K562 (cell line): ENCODE measurements around the gene RPL27A. TPM values are rescaled to one million over a fixed set of nuclear protein-coding genes. Genes with fewer than 3 reads are reported as not detected.

Experiments
- ATAC-seq: fragments of 200-7000 bp; cut with Tn5 transposase; 3 replicates; pipeline ENCODE4 v1.9.1; 2020; ENCODE audit warnings: moderate library complexity
- BruUV-seq: library from RNA; stranded (reverse); fragments of 400-500 nt; replicated peaks from 2 replicates; lab custom pipeline; 2021; lab: Mats Ljungman, UMichigan
- CTCF ChIA-PET: fragments of 300-600 bp; formaldehyde crosslinking; extraction: SDS; loops from one replicate; lab custom pipeline; 2021; ENCODE audit warnings: low intra/inter-chr PET ratio; lab: Yijun Ruan, JAX
- POLR2A ChIA-PET: fragments of 300-600, 350-650 bp; sonication (Branson Sonifier 250); formaldehyde crosslinking; extraction: SDS; loops from one replicate; lab custom pipeline; 2021; ENCODE audit warnings: antibody characterized with exemption, inconsistent platforms; lab: Yijun Ruan, JAX
- DNase-seq, 4 experiments: peaks; one replicate each; pipeline versions ENCODE4 v3.0.0 to v3.0.0-alpha.2; 2011 to 2018; ENCODE audit warnings: low spot score in 3 of 4, mixed read lengths in 3 of 4; ENCODE audit errors: extremely low read depth in 1 of 4
- FAIRE-seq: peaks from 2 replicates; lab custom pipeline; 2011; peaks lifted over from hg19 to GRCh38; lab: Jason Lieb, UNC
- H2AFZ ChIP-seq: 2 replicates; pipeline ENCODE4 v1.6.0; 2011; ENCODE audit warnings: low read depth, low read length, control low read depth, inconsistent platforms
- H3K27ac ChIP-seq: fragments of 200-600 bp; 3 replicates; pipeline ENCODE4 v1.8.0; 2011; ENCODE audit warnings: low read depth, mild to moderate bottlenecking, control low read depth, inconsistent platforms, low read length, moderate library complexity, mixed read lengths; ENCODE audit errors: extremely low read depth
- H3K27me3 ChIP-seq, 2 experiments: fragments of 300-600 bp in 1 of 2; 2 replicates in 1 of 2; 3 replicates in 1 of 2; pipeline versions ENCODE4 v1.6.0 to v1.8.0; 2011; ENCODE audit warnings: inconsistent platforms in 2 of 2, low read length in 2 of 2, mild to moderate bottlenecking in 1 of 2, mixed read lengths in 1 of 2, moderate library complexity in 1 of 2; ENCODE audit not compliant: control insufficient read depth in 2 of 2, insufficient read depth in 2 of 2
- H3K36me3 ChIP-seq: fragments of 300-600 bp; 3 replicates; pipeline ENCODE4 v1.8.0; 2011; ENCODE audit warnings: mild to moderate bottlenecking, low read length, inconsistent platforms; ENCODE audit not compliant: control insufficient read depth, insufficient read depth
- H3K4me1 ChIP-seq, 2 experiments: fragments of 200-600 bp in 1 of 2; replicated peaks in 1 of 2; 2 replicates in 1 of 2; 3 replicates in 1 of 2; pipeline versions ENCODE4 v1.5.1 to v1.8.0; 2011; ENCODE audit warnings: inconsistent platforms in 2 of 2, low read length in 2 of 2, mild to moderate bottlenecking in 1 of 2, mixed read lengths in 1 of 2, moderate library complexity in 1 of 2; ENCODE audit not compliant: control insufficient read depth in 2 of 2, insufficient read depth in 2 of 2
- H3K4me2 ChIP-seq: 2 replicates; pipeline ENCODE4 v1.6.1; 2011; ENCODE audit warnings: low read length, control low read depth, inconsistent platforms, mixed read lengths; ENCODE audit not compliant: insufficient read depth
- H3K4me3 ChIP-seq: fragments of 200-600 bp; sonication (generic), shearing (Covaris generic); 2 replicates; pipeline ENCODE4 v1.5.1; 2016; ENCODE audit warnings: control low read depth, inconsistent platforms
- H3K79me2 ChIP-seq: fragments of 200-600 bp; 3 replicates; pipeline ENCODE4 v1.8.0; 2011; ENCODE audit warnings: low read length, inconsistent platforms; ENCODE audit not compliant: control insufficient read depth, insufficient read depth
- H3K9ac ChIP-seq, 2 experiments: 2 replicates each; pipeline versions ENCODE4 v1.6.0 to v1.6.1; 2011; ENCODE audit warnings: low read depth in 2 of 2, low read length in 2 of 2, control low read depth in 1 of 2, inconsistent platforms in 1 of 2, mild to moderate bottlenecking in 1 of 2, mixed read lengths in 1 of 2; ENCODE audit not compliant: insufficient read depth in 1 of 2
- H3K9me1 ChIP-seq: one replicate; pipeline ENCODE4 v1.6.0; 2011; ENCODE audit warnings: inconsistent platforms, mild to moderate bottlenecking, low read length, moderate library complexity; ENCODE audit not compliant: control insufficient read depth, insufficient read depth
- H3K9me3 ChIP-seq: replicated peaks from 2 replicates; pipeline ENCODE4 v1.5.1; 2011; ENCODE audit warnings: low read depth, low read length, inconsistent platforms; ENCODE audit not compliant: control insufficient read depth, insufficient read depth
- H4K20me1 ChIP-seq: replicated peaks from 2 replicates; pipeline ENCODE4 v1.6.1; 2011; ENCODE audit warnings: low read length, inconsistent platforms, mixed read lengths; ENCODE audit not compliant: control insufficient read depth, insufficient read depth
- ARID1B ChIP-seq: fragments of 450-650 bp; IDR thresholded peaks from 2 replicates; pipeline ENCODE4 v1.6.1; 2016; ENCODE audit warnings: antibody characterized with exemption, mild to moderate bottlenecking, inconsistent platforms
- CEBPB ChIP-seq: fragments of 450-650 bp; IDR thresholded peaks from 2 replicates; pipeline ENCODE4 v1.6.1; 2016; ENCODE audit warnings: missing genetic modification characterization, missing compliant biosample characterization
- CEBPG ChIP-seq, 3 experiments: fragments of 200-800 bp in 1 of 3; sonication (Bioruptor generic) in 1 of 3; sonication (generic) in 1 of 3; formaldehyde crosslinking in 1 of 3; IDR thresholded peaks in 2 of 3; conservative IDR thresholded peaks in 1 of 3; 2 replicates each; pipeline versions ENCODE4 v1.6.1 to v1.8.0; 2016 to 2022; ENCODE audit warnings: missing compliant biosample characterization in 2 of 3, missing genetic modification characterization in 2 of 3, mild to moderate bottlenecking in 1 of 3, missing genetic modification reagents in 1 of 3
- HDGF ChIP-seq: fragments of 450-650 bp; IDR thresholded peaks from 2 replicates; pipeline ENCODE4 v1.6.1; 2016
- HMGN3 ChIP-seq: IDR thresholded peaks from 2 replicates; pipeline ENCODE4 v1.6.1; 2011; ENCODE audit warnings: borderline replicate concordance, low read depth, mild to moderate bottlenecking, mixed read lengths, low read length; ENCODE audit not compliant: insufficient read length; ENCODE audit errors: extremely low read depth
- KAT7 ChIP-seq: sonication (generic); formaldehyde crosslinking; IDR thresholded peaks from 2 replicates; pipeline ENCODE4 v1.8.0; 2022; ENCODE audit warnings: missing genetic modification reagents, mild to moderate bottlenecking, borderline replicate concordance
- TBL1XR1 ChIP-seq, 2 experiments: IDR thresholded peaks; 2 replicates each; pipeline ENCODE4 v1.6.1; 2012; ENCODE audit warnings: improper control_type of control experiment in 2 of 2, low read length in 2 of 2, mild to moderate bottlenecking in 1 of 2
- ZNF3 ChIP-seq: fragments of 250-450 bp; sonication (Bioruptor Pico); IDR thresholded peaks from 2 replicates; pipeline ENCODE4 v1.5.0; 2021; ENCODE audit warnings: mild to moderate bottlenecking, moderate library complexity
- WGBS: fragments of 100-300 bp; shearing (Covaris generic); methylation state at CpG from one replicate; pipeline ENCODE4 v1.1.6; 2016; ENCODE audit warnings: low coverage, mixed read lengths; ENCODE audit not compliant: insufficient coverage; ENCODE audit errors: missing lambda C conversion rate; 5-methylcytosine and 5-hydroxymethylcytosine counted together
- in situ Hi-C: fragments of 300-500 bp; cut with MboI; formaldehyde crosslinking; loops from 4 replicates; pipeline ENCODE4 v1.15.0; 2018; ENCODE audit warnings: inconsistent platforms, mixed read lengths
- intact Hi-C: fragments of 100-400 bp; cut with micrococcal nuclease; formaldehyde crosslinking; loops from 2 replicates; pipeline ENCODE4 v1.14.2; 2022
- polyA plus RNA-seq, 8 experiments: library from polyadenylated mRNA; depleted of rRNA in 4 of 8; stranded (reverse) in 5 of 8; unstranded in 3 of 8; fragments of >200 nt; fragmentation: Nextera tagmentation in 2 of 8; fragmentation: Illumina TruSeq in 1 of 8; extraction: Ambion mirVana in 2 of 8; extraction: Trizol in 1 of 8; gene quantifications; 2 replicates each; pipeline versions ENCODE4 v1.2.1 to v1.2.3, GENCODE V29; 2011 to 2014; ENCODE audit warnings: inconsistent platforms in 1 of 8, missing spikeins in 1 of 8
- total RNA-seq, 7 experiments: library from RNA; depleted of rRNA in 6 of 7; stranded (reverse); fragments of >200 nt in 6 of 7; fragmentation: Illumina TruSeq in 2 of 7; extraction: Trizol in 2 of 7; gene quantifications; 2 replicates each; pipeline versions ENCODE4 v1.2.1 to v1.2.3, GENCODE V29; 2011 to 2021; ENCODE audit warnings: low replicate concordance in 1 of 7
- TF ChIP-seq, protein P1 (sequence below), 2 experiments: IDR thresholded peaks in 1 of 2; conservative IDR thresholded peaks in 1 of 2; 2 replicates each; pipeline ENCODE4 v1.6.1; 2016; ENCODE audit warnings: low read depth in 2 of 2, mild to moderate bottlenecking in 1 of 2, missing compliant biosample characterization in 1 of 2, missing genetic modification characterization in 1 of 2, moderate library complexity in 1 of 2
- TF ChIP-seq, protein P2 (sequence below): sonication (generic); formaldehyde crosslinking; IDR thresholded peaks from 2 replicates; pipeline ENCODE4 v1.8.0; 2022; ENCODE audit warnings: mild to moderate bottlenecking, missing genetic modification reagents

RPL27A gene
- total and polyA plus RNA-seq, 9 of the 15 experiments (the other 6 are each of a cell fraction or from before 2014, with no cell fraction given): 790 to 4,241 (median 2,267) TPM

GRCh38 chr11:8709777-8710176 is 27.2 kb downstream of the RPL27A start (continued):
- TF ChIP-seq, protein P1, sequence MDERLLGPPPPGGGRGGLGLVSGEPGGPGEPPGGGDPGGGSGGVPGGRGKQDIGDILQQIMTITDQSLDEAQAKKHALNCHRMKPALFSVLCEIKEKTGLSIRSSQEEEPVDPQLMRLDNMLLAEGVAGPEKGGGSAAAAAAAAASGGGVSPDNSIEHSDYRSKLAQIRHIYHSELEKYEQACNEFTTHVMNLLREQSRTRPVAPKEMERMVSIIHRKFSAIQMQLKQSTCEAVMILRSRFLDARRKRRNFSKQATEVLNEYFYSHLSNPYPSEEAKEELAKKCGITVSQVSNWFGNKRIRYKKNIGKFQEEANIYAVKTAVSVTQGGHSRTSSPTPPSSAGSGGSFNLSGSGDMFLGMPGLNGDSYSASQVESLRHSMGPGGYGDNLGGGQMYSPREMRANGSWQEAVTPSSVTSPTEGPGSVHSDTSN (CRISPR knock-in tag; IDR thresholded peaks at IDR 0.05; ENCODE audit: low read depth): no peak
- TF ChIP-seq, protein P1 (tag; conservative IDR thresholded peaks at IDR 0.05; ENCODE audit: low read depth): no peak
- TF ChIP-seq TBL1XR1 (IDR thresholded peaks at IDR 0.05; ENCODE audit: low read length in 2 of 2) (no peak), ARID1B (no peak), HMGN3 (no peak), KAT7 (no peak)

GRCh38 chr11:8711895-8712442 is 29.4 kb downstream of the RPL27A start:
- WGBS: 10% methylated on average over 4 of the region's 5 CpGs
- peaks cover 42 to 83% of the 10 kb centered on the region in 2 experiments for H3K27me3 ChIP-seq
- DNase-seq: no peak
- peaks cover 0 to 5% of the 10 kb centered on the region in 2 experiments; a peak in 1 of 5 replicates for H3K4me1 ChIP-seq
- H3K4me3 ChIP-seq: no peak overlapping the region
- no peaks in the 10 kb centered on the region for H3K36me3 ChIP-seq
- no peak for ATAC-seq
- ChIA-PET CTCF (no interaction called here), POLR2A (interaction anchor here (0.7 to 0.8 kb wide), 2 partner anchors 12 to 23 kb away, joined by 3 to 5 read pairs; no protein-coding TSS in a partner anchor)
- intact Hi-C loops: no loop called here
- in situ Hi-C loops: no loop called here
- no peaks in the 10 kb centered on the region for H3K79me2 ChIP-seq
- TF ChIP-seq, protein P2, sequence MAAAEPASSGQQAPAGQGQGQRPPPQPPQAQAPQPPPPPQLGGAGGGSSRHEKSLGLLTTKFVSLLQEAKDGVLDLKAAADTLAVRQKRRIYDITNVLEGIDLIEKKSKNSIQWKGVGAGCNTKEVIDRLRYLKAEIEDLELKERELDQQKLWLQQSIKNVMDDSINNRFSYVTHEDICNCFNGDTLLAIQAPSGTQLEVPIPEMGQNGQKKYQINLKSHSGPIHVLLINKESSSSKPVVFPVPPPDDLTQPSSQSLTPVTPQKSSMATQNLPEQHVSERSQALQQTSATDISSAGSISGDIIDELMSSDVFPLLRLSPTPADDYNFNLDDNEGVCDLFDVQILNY: no peak
- TF ChIP-seq CEBPB (tag): peak; percentile 84
- no peak for TF ChIP-seq HDGF
- no peak for TF ChIP-seq ZNF3
- no peak for TF ChIP-seq CEBPG (CRISPR knock-in tag; IDR thresholded peaks at IDR 0.05)
- peak; percentile 30 to 59; a peak in 3 of 4 replicates for TF ChIP-seq CEBPG (tag; conservative IDR thresholded peaks at IDR 0.05 in 1 of 2, IDR thresholded peaks at IDR 0.05 in 1 of 2)
- no peak for FAIRE-seq
- H3K27ac ChIP-seq: no peak overlapping the region
- H3K9me3 ChIP-seq: no peaks in the 10 kb centered on the region
- H4K20me1 ChIP-seq: peaks cover 5% of the 10 kb centered on the region; the same call in 1 of the 2 replicates
- H2AFZ ChIP-seq: no peak overlapping the region
- H3K9me1 ChIP-seq: no peaks in the 10 kb centered on the region
- BruUV-seq: no TSS peak
- no peak overlapping the region for H3K9ac ChIP-seq
- no peak overlapping the region for H3K4me2 ChIP-seq
